ENCODE data around the gene SPTSSA.

Gene SPTSSA

GRCh38 chr14:34424488-34424887, 37.6 kb downstream of the SPTSSA start:
- ChIA-PET CTCF (no interaction called here), POLR2A (no interaction called here)
- no peak for DNase-seq (ENCODE audit: extremely low spot score)
- TF ChIP-seq CTCF (IDR thresholded peaks at IDR 0.05; ENCODE audit: control extremely low read depth, extremely low read depth, low read depth, missing control alignments) = no peak

DNA sequence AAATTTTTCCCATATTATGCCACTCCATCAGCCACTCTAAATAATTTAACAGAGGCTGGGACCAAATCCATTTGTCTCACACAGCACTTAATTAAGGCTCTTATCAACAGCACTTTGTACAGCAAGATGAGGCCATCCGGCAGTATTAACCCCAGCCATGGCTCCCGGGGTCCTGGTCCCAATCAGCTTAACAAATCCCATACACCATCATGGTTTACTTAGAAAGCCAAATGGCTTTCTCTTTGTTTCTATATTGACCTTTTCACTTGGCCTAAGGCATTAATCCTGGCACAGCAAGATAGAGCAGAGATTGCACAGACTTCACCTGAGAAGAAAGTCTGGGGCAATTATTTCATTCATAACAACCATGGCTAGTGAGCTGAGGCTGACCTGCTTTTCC, 38.6 kb downstream of the SPTSSA start:
- DNase-seq (ENCODE audit: extremely low spot score) = no peak
- ChIA-PET CTCF (interaction anchor here (1.3 to 1.5 kb wide), 2 partner anchors 14 to 19 kb away, joined by 3 read pairs; no protein-coding TSS in a partner anchor), POLR2A (no interaction called here)

GRCh38 chr14:34420547-34421150, 41.4 kb downstream of the SPTSSA start:
- POLR2A ChIA-PET = no interaction called here
- TF ChIP-seq CTCF (IDR thresholded peaks at IDR 0.05; ENCODE audit: control extremely low read depth, extremely low read depth, low read depth, missing control alignments) = no peak
- CTCF ChIA-PET = no interaction called here

More for the DNA sequence above, 38.6 kb downstream of the SPTSSA start:
- no peak for TF ChIP-seq CTCF (IDR thresholded peaks at IDR 0.05; ENCODE audit: control extremely low read depth, extremely low read depth, low read depth, missing control alignments)

GRCh38 chr14:34409721-34410120, 52.3 kb downstream of the SPTSSA start:
- TF ChIP-seq CTCF (IDR thresholded peaks at IDR 0.05; ENCODE audit: control extremely low read depth, extremely low read depth, low read depth, missing control alignments) = no peak
- no peak for DNase-seq (ENCODE audit: extremely low spot score)
- ChIA-PET CTCF (interaction anchor here (1.0 to 1.6 kb wide), 4 partner anchors 9 to 23 kb away, joined by 3 to 4 read pairs (median 4); no protein-coding TSS in a partner anchor), POLR2A (no interaction called here)

More at GRCh38 chr14:34420547-34421150, 41.4 kb downstream of the SPTSSA start:
- DNase-seq (ENCODE audit: extremely low spot score) = no peak

GRCh38 chr14:34407951-34408350, 54.1 kb downstream of the SPTSSA start:
- CTCF ChIA-PET = interaction anchor here (1.7 kb wide), 1 partner anchor 76 kb away, joined by 4 read pairs; no protein-coding TSS in a partner anchor
- no peak for TF ChIP-seq CTCF (IDR thresholded peaks at IDR 0.05; ENCODE audit: control extremely low read depth, extremely low read depth, low read depth, missing control alignments)
- no peak for DNase-seq (ENCODE audit: extremely low spot score)
- POLR2A ChIA-PET = no interaction called here

GRCh38 chr14:34404416-34404815, 57.6 kb downstream of the SPTSSA start:
- CTCF ChIA-PET = interaction anchor here (1.4 kb wide), 1 partner anchor 18 kb away, joined by 3 read pairs; no protein-coding TSS in a partner anchor
- TF ChIP-seq CTCF (IDR thresholded peaks at IDR 0.05; ENCODE audit: control extremely low read depth, extremely low read depth, low read depth, missing control alignments) = no peak
- POLR2A ChIA-PET = no interaction called here
- no peak for DNase-seq (ENCODE audit: extremely low spot score)

All from GM10248 (cell line).